ENCODE results near the gene PCCB.
A peak's percentile ranks its signal among the peaks of the same experiment; 100 is the strongest.
"Not testable (repeated sequence)": the region's sequence is repeated elsewhere in the genome, so short reads cannot be mapped to it uniquely, and the experiment has no call there.

Gene PCCB

DNA sequence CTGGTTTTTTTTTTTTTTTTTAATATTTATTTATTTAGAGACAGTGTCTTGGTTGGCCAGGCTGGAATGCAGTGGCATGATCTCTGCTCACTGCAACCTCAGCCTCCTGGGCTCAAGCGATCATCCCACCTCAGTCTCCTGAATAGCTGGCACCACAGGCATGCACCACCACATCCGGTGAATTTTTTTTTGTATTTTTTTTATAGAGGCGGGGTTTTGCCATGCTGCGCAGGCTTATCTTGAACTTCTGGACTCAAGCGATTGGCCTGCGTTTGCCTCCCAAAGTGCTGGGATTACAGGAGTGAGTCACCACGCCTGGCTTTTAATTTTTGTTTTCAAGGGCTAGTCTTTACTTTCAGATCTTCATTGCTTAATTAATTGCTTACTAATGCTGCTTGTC, 13.1 kb downstream of the PCCB start:
- no peak for DNase-seq (ENCODE audit: low spot score)

- peak; percentile 39 for DNase-seq (ENCODE audit: low spot score)
These were observed 16.5 kb downstream of the PCCB start for GRCh38 chr3:136266468-136267125.

GRCh38 chr3:136267235-136267634, 17.1 kb downstream of the PCCB start:
- DNase-seq (ENCODE audit: low spot score), result no peak

DNA sequence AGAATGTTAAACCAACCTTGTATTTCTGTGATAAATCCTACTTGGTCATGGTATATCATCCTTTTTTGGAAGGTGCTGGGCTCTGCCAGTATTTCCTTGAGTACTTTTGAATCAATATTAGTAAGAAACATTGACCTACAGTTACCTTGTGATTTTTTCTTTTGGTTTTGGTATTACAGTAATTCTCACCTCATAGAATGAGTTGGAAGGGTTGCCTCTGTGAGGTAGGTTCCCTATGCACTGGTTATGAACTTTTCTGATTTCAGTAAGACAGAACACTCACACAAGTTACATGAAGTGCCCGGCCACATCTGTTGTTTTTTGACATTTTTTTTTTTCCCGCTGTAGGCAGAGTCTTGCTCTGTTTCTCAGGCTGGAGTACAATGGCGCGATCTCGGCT, 20.0 kb downstream of the PCCB start:
- DNase-seq (ENCODE audit: low spot score), result no peak

DNA sequence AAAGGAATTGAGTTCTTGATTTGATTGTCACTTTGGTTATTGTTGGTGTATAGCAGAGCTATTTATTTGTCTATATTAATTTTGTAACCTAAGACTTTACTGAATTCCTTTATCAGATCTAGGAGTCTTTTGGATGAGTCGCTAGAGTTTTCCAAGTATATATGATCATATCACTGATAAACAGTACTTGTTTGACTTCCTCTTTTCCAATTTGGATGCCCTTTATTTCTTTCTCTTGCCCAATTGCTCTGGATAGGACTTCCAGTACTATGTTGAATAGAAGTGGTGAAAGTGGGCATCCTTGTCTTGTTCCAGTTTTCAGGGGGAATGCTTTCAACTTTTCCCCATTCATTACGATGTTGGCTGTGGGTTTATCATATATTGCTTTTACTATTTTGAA, 21.5 kb downstream of the PCCB start:
- DNase-seq (ENCODE audit: low spot score), result not testable (repeated sequence)

- no peak for DNase-seq (ENCODE audit: low spot score)
These were observed 26.1 kb downstream of the PCCB start for GRCh38 chr3:136276049-136276755.

- DNase-seq (ENCODE audit: low spot score), result no peak
These were observed 27.0 kb downstream of the PCCB start for GRCh38 chr3:136277115-136277514.

- no peak for DNase-seq (ENCODE audit: low spot score)
These were observed 27.5 kb downstream of the PCCB start for GRCh38 chr3:136277634-136278033.

DNA sequence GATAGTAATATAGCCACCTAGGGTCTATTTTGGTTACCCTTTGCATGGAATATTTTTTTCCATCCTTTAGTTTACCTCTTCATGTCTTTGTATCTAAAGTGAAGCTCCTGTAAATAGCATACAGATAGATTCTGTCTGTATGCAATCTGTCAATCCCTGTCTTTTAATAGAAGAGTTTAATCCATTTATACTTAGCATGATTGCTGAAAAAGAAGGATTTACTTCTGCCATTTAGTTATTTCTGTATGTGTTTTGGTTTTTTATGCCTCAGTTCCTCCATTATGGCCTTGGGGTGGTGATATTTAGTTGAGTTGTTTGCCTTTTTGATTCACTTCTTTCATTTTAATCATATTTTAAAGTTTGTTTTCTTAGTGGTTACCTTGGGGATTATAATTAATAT, 29.0 kb downstream of the PCCB start:
- no peak for DNase-seq (ENCODE audit: low spot score)

- no peak for DNase-seq (ENCODE audit: low spot score)
These were observed 30.8 kb downstream of the PCCB start for GRCh38 chr3:136280961-136281360.

- DNase-seq (ENCODE audit: low spot score), result no peak
These were observed 31.9 kb downstream of the PCCB start for GRCh38 chr3:136281966-136282520.

- DNase-seq (ENCODE audit: low spot score), result no peak
These were observed 33.5 kb downstream of the PCCB start for GRCh38 chr3:136283627-136284026.

DNA sequence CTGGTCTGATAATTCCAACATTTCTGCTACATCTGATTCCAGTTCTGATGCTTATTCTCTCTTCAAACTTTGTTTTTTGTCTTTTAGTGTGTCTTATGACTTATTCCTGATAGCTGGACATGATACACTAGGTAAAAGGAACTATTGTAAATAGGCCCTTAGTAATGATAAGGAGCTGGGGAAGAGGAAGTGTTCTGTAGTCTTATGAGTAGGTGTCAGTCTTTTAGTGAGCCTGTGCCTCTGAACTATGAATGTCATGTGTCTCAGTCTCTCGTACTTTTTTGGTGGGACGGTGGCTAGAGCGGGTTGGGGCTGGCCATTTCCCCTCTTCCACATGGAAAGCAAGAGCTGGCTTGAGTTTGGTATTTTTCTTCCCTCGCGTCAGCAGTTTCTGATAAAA, 41.2 kb downstream of the PCCB start:
- no peak for DNase-seq (ENCODE audit: low spot score)

DNA sequence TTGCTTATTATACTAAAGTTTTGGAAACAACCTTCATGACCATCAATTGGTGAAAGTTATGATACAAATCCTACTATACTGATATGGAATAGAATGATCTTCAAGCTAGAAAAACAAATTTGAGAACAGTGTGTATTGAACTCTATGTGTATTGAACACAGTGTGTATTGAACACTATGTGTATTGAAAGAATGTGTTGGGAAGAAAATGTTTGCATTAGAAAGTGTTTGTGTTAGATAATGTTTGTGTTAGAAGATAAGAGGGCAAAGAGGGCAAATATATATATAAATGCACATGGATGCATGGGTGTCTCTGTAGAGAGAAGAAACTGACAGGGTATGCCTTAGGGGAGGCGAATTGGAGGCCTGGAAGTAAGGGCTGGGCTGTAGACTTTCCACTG, 42.4 kb downstream of the PCCB start:
- DNase-seq (ENCODE audit: low spot score), result no peak

GRCh38 chr3:136293279-136293678, 43.1 kb downstream of the PCCB start:
- no peak for DNase-seq (ENCODE audit: low spot score)

GRCh38 chr3:136294176-136294575, 44.0 kb downstream of the PCCB start:
- DNase-seq (ENCODE audit: low spot score), result no peak

GRCh38 chr3:136296960-136297359, 46.8 kb downstream of the PCCB start:
- DNase-seq (ENCODE audit: low spot score), result no peak

GRCh38 chr3:136297826-136298225, 47.7 kb downstream of the PCCB start:
- no peak for DNase-seq (ENCODE audit: low spot score)

GRCh38 chr3:136300444-136300843, 50.3 kb downstream of the PCCB start:
- DNase-seq (ENCODE audit: low spot score), result no peak

- peak; percentile 67 for DNase-seq (ENCODE audit: low spot score)
These were observed 55.7 kb downstream of the PCCB start for GRCh38 chr3:136305879-136306278.

DNA sequence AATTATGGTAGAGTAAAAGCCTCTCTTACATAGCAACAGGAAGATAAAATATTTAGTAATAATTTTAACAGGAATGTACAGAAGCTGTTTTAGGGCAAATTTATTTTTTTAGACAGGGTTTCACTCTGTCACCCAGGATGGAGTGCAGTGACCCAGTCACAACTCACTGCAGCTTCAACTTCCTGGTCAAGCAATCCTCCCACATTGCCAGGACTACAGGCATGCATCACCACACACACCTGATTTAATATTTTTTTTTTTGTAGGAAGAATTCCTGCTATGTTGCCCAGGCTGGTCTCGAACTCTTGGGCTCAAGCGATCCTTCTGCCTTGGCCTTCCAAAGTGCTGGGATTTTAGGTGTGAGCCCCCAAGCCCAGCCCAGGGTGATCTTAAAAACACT, 61.1 kb downstream of the PCCB start:
- no peak for DNase-seq (ENCODE audit: low spot score)

DNA sequence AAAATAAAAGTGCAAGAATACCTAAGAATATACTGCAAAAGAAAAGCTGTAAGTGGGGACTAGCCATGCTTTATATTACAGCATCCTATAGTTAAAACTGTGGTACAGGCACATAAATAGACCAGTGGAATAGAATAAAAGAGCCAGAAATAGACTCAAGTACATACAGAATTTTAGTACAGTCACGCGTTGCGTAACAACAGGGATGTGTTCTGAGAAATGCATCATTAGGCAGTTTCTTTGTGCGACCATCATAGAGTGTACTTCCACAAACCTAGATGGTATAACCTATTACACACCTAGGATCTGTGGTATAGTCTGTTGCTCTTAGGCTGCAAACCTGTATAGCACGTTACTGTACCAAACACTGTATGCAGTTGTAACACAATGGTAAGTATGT, 61.8 kb downstream of the PCCB start:
- no peak for DNase-seq (ENCODE audit: low spot score)

GRCh38 chr3:136326316-136326715, 76.2 kb downstream of the PCCB start:
- DNase-seq (ENCODE audit: low spot score), result no peak

DNA sequence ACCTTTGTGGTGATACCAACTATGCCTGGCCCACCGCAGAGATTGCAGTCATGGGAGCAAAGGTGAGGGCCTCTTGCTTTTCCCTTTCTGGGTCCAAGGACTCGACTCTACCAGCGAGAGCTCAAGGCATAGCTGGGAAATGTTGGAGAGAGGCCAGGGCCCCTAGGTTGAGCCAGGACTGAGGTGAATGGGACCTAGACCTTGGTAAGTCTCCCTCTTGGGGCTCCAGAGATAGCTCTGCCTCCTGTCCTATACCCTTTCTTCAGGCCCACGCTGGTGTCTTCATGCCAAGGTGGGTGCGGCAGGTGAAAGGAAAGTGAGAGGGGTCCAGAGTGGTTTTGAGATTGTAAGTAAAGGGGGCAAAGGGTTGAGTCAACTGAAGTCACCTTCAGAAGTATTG, 77.5 kb downstream of the PCCB start:
- no peak for DNase-seq (ENCODE audit: low spot score)

Measured in hepatic stellate cell (primary cell).